ENCODE results near the gene TPCN1.

DNA sequence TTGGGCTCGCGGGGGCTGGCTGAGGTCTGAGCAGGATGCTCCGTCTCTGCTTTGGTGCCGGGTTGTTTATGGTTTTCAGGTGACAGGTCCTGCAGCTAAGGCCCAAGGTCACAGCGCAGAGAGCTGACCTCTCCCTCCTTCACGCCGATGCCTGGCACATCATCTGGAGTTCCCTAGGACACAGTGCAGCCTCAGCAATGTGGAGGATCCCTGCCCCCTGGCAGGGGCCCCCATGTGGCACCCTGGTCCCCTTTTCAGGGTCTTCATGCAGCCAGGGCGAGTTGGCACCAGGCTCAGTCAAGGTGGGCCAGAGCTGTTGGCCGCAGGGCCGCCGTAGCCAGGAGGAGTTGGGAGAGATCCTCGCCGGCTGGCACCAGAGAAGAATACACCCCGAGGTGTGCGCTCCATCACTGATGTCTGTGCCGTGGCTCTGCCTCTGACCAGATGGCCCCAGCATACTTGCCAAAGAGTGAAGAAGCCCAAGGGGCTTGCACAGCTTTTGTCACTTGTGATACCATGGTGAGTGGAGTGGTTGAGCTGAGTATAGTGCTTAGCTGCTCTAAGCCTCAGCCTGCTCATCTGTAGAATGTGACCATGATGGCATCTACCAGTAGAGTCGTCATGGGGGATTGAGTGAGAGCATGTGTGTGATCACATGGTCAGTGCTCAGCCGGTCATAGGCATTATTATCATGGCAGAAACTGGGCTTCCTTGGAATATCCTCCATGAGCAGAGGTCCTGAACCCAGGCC is 11.0 kb downstream of the TPCN1 start:
- no peak for TF ChIP-seq HCFC1 (IDR thresholded peaks at IDR 0.05; ENCODE audit: low read depth, low read length)
- TF ChIP-seq, protein P1, sequence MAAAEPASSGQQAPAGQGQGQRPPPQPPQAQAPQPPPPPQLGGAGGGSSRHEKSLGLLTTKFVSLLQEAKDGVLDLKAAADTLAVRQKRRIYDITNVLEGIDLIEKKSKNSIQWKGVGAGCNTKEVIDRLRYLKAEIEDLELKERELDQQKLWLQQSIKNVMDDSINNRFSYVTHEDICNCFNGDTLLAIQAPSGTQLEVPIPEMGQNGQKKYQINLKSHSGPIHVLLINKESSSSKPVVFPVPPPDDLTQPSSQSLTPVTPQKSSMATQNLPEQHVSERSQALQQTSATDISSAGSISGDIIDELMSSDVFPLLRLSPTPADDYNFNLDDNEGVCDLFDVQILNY (CRISPR knock-in tag; conservative IDR thresholded peaks at IDR 0.05) = no peak
- TF ChIP-seq, protein P2, sequence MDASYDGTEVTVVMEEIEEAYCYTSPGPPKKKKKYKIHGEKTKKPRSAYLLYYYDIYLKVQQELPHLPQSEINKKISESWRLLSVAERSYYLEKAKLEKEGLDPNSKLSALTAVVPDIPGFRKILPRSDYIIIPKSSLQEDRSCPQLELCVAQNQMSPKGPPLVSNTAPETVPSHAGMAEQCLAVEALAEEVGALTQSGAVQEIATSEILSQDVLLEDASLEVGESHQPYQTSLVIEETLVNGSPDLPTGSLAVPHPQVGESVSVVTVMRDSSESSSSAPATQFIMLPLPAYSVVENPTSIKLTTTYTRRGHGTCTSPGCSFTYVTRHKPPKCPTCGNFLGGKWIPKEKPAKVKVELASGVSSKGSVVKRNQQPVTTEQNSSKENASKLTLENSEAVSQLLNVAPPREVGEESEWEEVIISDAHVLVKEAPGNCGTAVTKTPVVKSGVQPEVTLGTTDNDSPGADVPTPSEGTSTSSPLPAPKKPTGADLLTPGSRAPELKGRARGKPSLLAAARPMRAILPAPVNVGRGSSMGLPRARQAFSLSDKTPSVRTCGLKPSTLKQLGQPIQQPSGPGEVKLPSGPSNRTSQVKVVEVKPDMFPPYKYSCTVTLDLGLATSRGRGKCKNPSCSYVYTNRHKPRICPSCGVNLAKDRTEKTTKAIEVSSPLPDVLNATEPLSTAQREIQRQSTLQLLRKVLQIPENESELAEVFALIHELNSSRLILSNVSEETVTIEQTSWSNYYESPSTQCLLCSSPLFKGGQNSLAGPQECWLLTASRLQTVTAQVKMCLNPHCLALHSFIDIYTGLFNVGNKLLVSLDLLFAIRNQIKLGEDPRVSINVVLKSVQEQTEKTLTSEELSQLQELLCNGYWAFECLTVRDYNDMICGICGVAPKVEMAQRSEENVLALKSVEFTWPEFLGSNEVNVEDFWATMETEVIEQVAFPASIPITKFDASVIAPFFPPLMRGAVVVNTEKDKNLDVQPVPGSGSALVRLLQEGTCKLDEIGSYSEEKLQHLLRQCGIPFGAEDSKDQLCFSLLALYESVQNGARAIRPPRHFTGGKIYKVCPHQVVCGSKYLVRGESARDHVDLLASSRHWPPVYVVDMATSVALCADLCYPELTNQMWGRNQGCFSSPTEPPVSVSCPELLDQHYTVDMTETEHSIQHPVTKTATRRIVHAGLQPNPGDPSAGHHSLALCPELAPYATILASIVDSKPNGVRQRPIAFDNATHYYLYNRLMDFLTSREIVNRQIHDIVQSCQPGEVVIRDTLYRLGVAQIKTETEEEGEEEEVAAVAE (CRISPR knock-in tag; IDR thresholded peaks at IDR 0.05; ENCODE audit: borderline replicate concordance) = no peak
- TF ChIP-seq, protein P3, sequence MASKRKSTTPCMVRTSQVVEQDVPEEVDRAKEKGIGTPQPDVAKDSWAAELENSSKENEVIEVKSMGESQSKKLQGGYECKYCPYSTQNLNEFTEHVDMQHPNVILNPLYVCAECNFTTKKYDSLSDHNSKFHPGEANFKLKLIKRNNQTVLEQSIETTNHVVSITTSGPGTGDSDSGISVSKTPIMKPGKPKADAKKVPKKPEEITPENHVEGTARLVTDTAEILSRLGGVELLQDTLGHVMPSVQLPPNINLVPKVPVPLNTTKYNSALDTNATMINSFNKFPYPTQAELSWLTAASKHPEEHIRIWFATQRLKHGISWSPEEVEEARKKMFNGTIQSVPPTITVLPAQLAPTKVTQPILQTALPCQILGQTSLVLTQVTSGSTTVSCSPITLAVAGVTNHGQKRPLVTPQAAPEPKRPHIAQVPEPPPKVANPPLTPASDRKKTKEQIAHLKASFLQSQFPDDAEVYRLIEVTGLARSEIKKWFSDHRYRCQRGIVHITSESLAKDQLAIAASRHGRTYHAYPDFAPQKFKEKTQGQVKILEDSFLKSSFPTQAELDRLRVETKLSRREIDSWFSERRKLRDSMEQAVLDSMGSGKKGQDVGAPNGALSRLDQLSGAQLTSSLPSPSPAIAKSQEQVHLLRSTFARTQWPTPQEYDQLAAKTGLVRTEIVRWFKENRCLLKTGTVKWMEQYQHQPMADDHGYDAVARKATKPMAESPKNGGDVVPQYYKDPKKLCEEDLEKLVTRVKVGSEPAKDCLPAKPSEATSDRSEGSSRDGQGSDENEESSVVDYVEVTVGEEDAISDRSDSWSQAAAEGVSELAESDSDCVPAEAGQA (IDR thresholded peaks at IDR 0.05; ENCODE audit: low read depth) = no peak
- TF ChIP-seq, protein P3 (CRISPR knock-in tag; IDR thresholded peaks at IDR 0.05; ENCODE audit: borderline replicate concordance) = no peak
- TF ChIP-seq, protein P4, sequence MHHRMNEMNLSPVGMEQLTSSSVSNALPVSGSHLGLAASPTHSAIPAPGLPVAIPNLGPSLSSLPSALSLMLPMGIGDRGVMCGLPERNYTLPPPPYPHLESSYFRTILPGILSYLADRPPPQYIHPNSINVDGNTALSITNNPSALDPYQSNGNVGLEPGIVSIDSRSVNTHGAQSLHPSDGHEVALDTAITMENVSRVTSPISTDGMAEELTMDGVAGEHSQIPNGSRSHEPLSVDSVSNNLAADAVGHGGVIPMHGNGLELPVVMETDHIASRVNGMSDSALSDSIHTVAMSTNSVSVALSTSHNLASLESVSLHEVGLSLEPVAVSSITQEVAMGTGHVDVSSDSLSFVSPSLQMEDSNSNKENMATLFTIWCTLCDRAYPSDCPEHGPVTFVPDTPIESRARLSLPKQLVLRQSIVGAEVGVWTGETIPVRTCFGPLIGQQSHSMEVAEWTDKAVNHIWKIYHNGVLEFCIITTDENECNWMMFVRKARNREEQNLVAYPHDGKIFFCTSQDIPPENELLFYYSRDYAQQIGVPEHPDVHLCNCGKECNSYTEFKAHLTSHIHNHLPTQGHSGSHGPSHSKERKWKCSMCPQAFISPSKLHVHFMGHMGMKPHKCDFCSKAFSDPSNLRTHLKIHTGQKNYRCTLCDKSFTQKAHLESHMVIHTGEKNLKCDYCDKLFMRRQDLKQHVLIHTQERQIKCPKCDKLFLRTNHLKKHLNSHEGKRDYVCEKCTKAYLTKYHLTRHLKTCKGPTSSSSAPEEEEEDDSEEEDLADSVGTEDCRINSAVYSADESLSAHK (CRISPR knock-in tag; IDR thresholded peaks at IDR 0.05; ENCODE audit: borderline replicate concordance) = no peak
- no peak for TF ChIP-seq TCF12 (IDR thresholded peaks at IDR 0.05)
- TF ChIP-seq TCF12 (CRISPR knock-in tag; IDR thresholded peaks at IDR 0.05) = no peak
- TF ChIP-seq RAD21 (CRISPR knock-in tag; IDR thresholded peaks at IDR 0.05) = no peak
- TF ChIP-seq, protein P5, sequence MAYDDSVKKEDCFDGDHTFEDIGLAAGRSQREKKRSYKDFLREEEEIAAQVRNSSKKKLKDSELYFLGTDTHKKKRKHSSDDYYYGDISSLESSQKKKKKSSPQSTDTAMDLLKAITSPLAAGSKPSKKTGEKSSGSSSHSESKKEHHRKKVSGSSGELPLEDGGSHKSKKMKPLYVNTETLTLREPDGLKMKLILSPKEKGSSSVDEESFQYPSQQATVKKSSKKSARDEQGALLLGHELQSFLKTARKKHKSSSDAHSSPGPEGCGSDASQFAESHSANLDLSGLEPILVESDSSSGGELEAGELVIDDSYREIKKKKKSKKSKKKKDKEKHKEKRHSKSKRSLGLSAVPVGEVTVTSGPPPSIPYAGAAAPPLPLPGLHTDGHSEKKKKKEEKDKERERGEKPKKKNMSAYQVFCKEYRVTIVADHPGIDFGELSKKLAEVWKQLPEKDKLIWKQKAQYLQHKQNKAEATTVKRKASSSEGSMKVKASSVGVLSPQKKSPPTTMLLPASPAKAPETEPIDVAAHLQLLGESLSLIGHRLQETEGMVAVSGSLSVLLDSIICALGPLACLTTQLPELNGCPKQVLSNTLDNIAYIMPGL (CRISPR knock-in tag; IDR thresholded peaks at IDR 0.05; ENCODE audit: borderline replicate concordance in 1 of 2, low read depth in 1 of 2) = no peak
